ENCODE measurements around the gene ARHGDIG. TPM values are rescaled to one million over a fixed set of nuclear protein-coding genes. Genes with fewer than 3 reads are reported as not detected.

The ARHGDIG gene
- total RNA-seq, 1 experiment from 2014 or later, result 2.4 TPM

DNA sequence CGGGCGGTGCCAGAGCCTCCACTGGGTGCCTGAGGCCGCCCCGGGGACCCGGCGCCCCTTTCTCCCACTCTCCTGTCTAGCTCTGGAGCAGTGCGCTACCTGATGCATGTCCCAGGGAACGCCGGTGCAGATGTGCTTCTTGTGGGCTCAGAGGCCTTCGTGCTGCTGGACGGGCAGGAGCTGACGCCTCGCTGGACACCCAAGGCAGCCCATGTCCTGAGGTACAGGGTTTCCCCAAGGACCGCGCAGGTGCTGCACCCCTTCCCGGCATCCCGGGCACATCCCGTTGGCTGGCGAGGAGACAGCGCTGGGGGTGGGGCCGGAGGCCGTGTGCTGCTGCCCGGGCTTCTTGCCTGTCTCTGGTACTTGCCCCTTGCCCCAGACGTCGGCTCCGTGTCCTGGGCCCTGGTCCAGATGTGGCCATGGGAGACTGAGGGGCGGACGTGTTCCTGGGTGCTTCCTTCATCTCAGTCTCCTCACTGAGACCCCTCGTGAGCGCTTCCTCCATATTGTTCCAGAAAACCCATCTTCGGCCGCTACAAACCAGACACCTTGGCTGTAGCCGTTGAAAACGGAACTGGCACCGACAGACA lies 17.1 kb upstream of the ARHGDIG start:
- BruUV-seq (replicated peaks), result no TSS peak
- no peak overlapping the region for H3K27ac ChIP-seq (ENCODE audit: low read length)
- no peaks in the 10 kb centered on the region for H3K27me3 ChIP-seq (ENCODE audit: control insufficient read depth, insufficient read depth, low read length)
- no peaks in the 10 kb centered on the region for H3K9me3 ChIP-seq (ENCODE audit: control insufficient read depth, insufficient read depth, low read depth, low read length)
- DNase-seq (ENCODE audit: low read depth, low spot score) (no peak), ATAC-seq (no peak)
- CTCF ChIA-PET, result no interaction called here
- POLR2A ChIA-PET, result no interaction called here
- H3K36me3 ChIP-seq (ENCODE audit: control insufficient read depth, insufficient read depth, low read length), result no peaks in the 10 kb centered on the region
- in situ Hi-C loops (cut with HindIII; ENCODE audit: low pct_unique_long_range_greater_than_20kb, low sequenced_read_pairs) (no loop called here), intact Hi-C loops (cut with micrococcal nuclease; ENCODE audit: unreplicated experiment) (no loop called here)
- no peaks in the 10 kb centered on the region; the same call in 1 of the 2 replicates for H3K4me1 ChIP-seq (ENCODE audit: control insufficient read depth, insufficient read depth, low read length)
- TF ChIP-seq SIN3A (IDR thresholded peaks at IDR 0.05; ENCODE audit: borderline replicate concordance, insufficient read depth, low read depth, low read length) (no peak), CTCF (IDR thresholded peaks at IDR 0.05) (no peak), POLR2AphosphoS5 (IDR thresholded peaks at IDR 0.05; ENCODE audit: low read depth, low read length) (no peak), REST (IDR thresholded peaks at IDR 0.05; ENCODE audit: insufficient read depth in 1 of 2, low read depth in 2 of 2, low read length in 1 of 2) (no peak), TCF7L2 (IDR thresholded peaks at IDR 0.05; ENCODE audit: low read depth, low read length) (no peak)
- no peak overlapping the region for H3K4me3 ChIP-seq (ENCODE audit: low read depth in 2 of 2, low read length in 2 of 2)

- CTCF ChIA-PET, result no interaction called here
- Histone ChIP-seq H3K36me3 (ENCODE audit: control insufficient read depth, insufficient read depth, low read length) (no peaks in the 10 kb centered on the region), H3K4me3 (ENCODE audit: low read depth in 2 of 2, low read length in 2 of 2) (no peak overlapping the region), H3K27ac (ENCODE audit: low read length) (no peak overlapping the region), H3K27me3 (ENCODE audit: control insufficient read depth, insufficient read depth, low read length) (no peaks in the 10 kb centered on the region), H3K4me1 (ENCODE audit: control insufficient read depth, insufficient read depth, low read length) (no peaks in the 10 kb centered on the region; the same call in 1 of the 2 replicates), H3K9me3 (ENCODE audit: control insufficient read depth, insufficient read depth, low read depth, low read length) (no peaks in the 10 kb centered on the region)
- DNase-seq (ENCODE audit: low read depth, low spot score), result no peak
- in situ Hi-C loops (cut with HindIII; ENCODE audit: low pct_unique_long_range_greater_than_20kb, low sequenced_read_pairs) (no loop called here), intact Hi-C loops (cut with micrococcal nuclease; ENCODE audit: unreplicated experiment) (no loop called here)
- POLR2A ChIA-PET, result no interaction called here
- no peak for ATAC-seq
- TF ChIP-seq REST (IDR thresholded peaks at IDR 0.05; ENCODE audit: insufficient read depth in 1 of 2, low read depth in 2 of 2, low read length in 1 of 2), result no peak
- no TSS peak for BruUV-seq (replicated peaks)
Measured at GRCh38 chr16:263944-264343, 16.4 kb upstream of the ARHGDIG start.

Data from Panc1 (cell line).